Neural cell (in vitro differentiated cells): ENCODE data around the gene MAP3K14. TPM values are rescaled to one million over a fixed set of nuclear protein-coding genes. Genes with fewer than 3 reads are reported as not detected.

Experiments used
- H2AFZ ChIP-seq: fragments of 200-600, 300-800 bp; sonication (generic), shearing (Covaris generic); 2 replicates; pipeline ENCODE4 v1.6.0; 2014; ENCODE audit warnings: low read depth, mild to moderate bottlenecking, antibody characterized with exemption, low read length, moderate library complexity
- H3F3A ChIP-seq: fragments of 200-600 bp; shearing (Covaris generic); 2 replicates; pipeline ENCODE4 v1.6.1; 2016; ENCODE audit warnings: mild to moderate bottlenecking, moderate library complexity, mixed read lengths, antibody characterized with exemption, low read length; ENCODE audit not compliant: insufficient read depth, poor library complexity, severe bottlenecking
- H3K27ac ChIP-seq: fragments of 200-600, 300-800 bp; sonication (generic), shearing (Covaris generic); 2 replicates; pipeline ENCODE4 v1.5.1; 2014; ENCODE audit warnings: mild to moderate bottlenecking, low read length, moderate library complexity
- H3K27me3 ChIP-seq: fragments of 300-800, 200-600 bp; sonication (generic), shearing (Covaris generic); 2 replicates; pipeline ENCODE4 v1.6.0; 2014; ENCODE audit warnings: mild to moderate bottlenecking, low read depth, low read length, moderate library complexity; ENCODE audit not compliant: insufficient read depth
- H3K36me3 ChIP-seq: fragments of 300-800, 200-600 bp; sonication (generic), shearing (Covaris generic); 2 replicates; pipeline ENCODE4 v1.5.1; 2014; ENCODE audit warnings: mild to moderate bottlenecking, antibody characterized with exemption, low read length, moderate library complexity; ENCODE audit not compliant: insufficient read depth
- H3K4me2 ChIP-seq: fragments of 300-800, 200-600 bp; sonication (generic), shearing (Covaris generic); 2 replicates; pipeline ENCODE4 v1.6.0; 2014; ENCODE audit warnings: mild to moderate bottlenecking, low read length
- H3K4me3 ChIP-seq: fragments of 300-800, 200-600 bp; sonication (generic), shearing (Covaris generic); 2 replicates; pipeline ENCODE4 v1.5.1; 2014; ENCODE audit warnings: mild to moderate bottlenecking, low read length, moderate library complexity
- H3K79me2 ChIP-seq: fragments of 200-600 bp; shearing (Covaris generic); replicated peaks from 2 replicates; pipeline ENCODE4 v1.6.0; 2014; ENCODE audit warnings: mild to moderate bottlenecking, low read length, moderate library complexity; ENCODE audit not compliant: insufficient read depth
- H3K9ac ChIP-seq: fragments of 300-800, 200-600 bp; sonication (generic), shearing (Covaris generic); 2 replicates; pipeline ENCODE4 v1.6.1; 2016; ENCODE audit warnings: mild to moderate bottlenecking, low read length, mixed read lengths
- H3K9me2 ChIP-seq: fragments of 200-600 bp; shearing (Covaris generic); 2 replicates; pipeline ENCODE4 v1.6.1; 2016; ENCODE audit warnings: mild to moderate bottlenecking, low read length, mixed read lengths; ENCODE audit not compliant: insufficient read depth
- H3K9me3 ChIP-seq: fragments of 200-600, 300-800 bp; sonication (generic), shearing (Covaris generic); 2 replicates; pipeline ENCODE4 v1.6.1; 2016; ENCODE audit warnings: mild to moderate bottlenecking, mixed run types, low read length, moderate library complexity, mixed read lengths
- H4K20me1 ChIP-seq: fragments of 200-600 bp; shearing (Covaris generic); 2 replicates; pipeline ENCODE4 v1.6.1; 2016; ENCODE audit warnings: mild to moderate bottlenecking, mixed run types; ENCODE audit not compliant: insufficient read depth
- CTCF ChIP-seq: fragments of 450-650 bp; IDR thresholded peaks from 2 replicates; pipeline ENCODE4 v1.5.1; 2014; ENCODE audit warnings: antibody characterized with exemption, mild to moderate bottlenecking, moderate library complexity; ENCODE audit not compliant: poor library complexity, severe bottlenecking
- EP300 ChIP-seq: fragments of 450-650 bp; conservative IDR thresholded peaks from 2 replicates; pipeline ENCODE4 v1.6.1; 2014; ENCODE audit warnings: antibody characterized with exemption, mild to moderate bottlenecking, moderate library complexity; ENCODE audit not compliant: poor library complexity, severe bottlenecking
- EZH2 ChIP-seq: fragments of 200-600, 300-800 bp; shearing (Covaris generic), sonication (generic); IDR thresholded peaks from 2 replicates; pipeline ENCODE4 v1.6.1; 2014; ENCODE audit warnings: antibody characterized with exemption, low read length, borderline replicate concordance, mild to moderate bottlenecking; ENCODE audit not compliant: insufficient read depth, poor library complexity, severe bottlenecking
- MXI1 ChIP-seq: fragments of 450-650 bp; conservative IDR thresholded peaks from 2 replicates; pipeline ENCODE4 v1.6.1; 2014; ENCODE audit warnings: antibody characterized with exemption, mild to moderate bottlenecking; ENCODE audit not compliant: poor library complexity, severe bottlenecking
- POLR2AphosphoS5 ChIP-seq: IDR thresholded peaks from 2 replicates; pipeline ENCODE4 v1.6.1; 2012
- RAD21 ChIP-seq: fragments of 450-650 bp; conservative IDR thresholded peaks from 2 replicates; pipeline ENCODE4 v1.6.1; 2014; ENCODE audit warnings: antibody characterized with exemption, mild to moderate bottlenecking, moderate library complexity
- REST ChIP-seq: IDR thresholded peaks from 2 replicates; pipeline ENCODE4 v1.6.1; 2012; ENCODE audit warnings: borderline replicate concordance
- SMC3 ChIP-seq: fragments of 450-650 bp; conservative IDR thresholded peaks from 2 replicates; pipeline ENCODE4 v1.6.1; 2014; ENCODE audit warnings: antibody characterized with exemption, mild to moderate bottlenecking, moderate library complexity; ENCODE audit not compliant: poor library complexity
- TAF1 ChIP-seq: IDR thresholded peaks from 2 replicates; pipeline ENCODE4 v1.6.1; 2012; ENCODE audit warnings: low read depth
- polyA plus RNA-seq: library from polyadenylated mRNA; depleted of rRNA; stranded (reverse); fragments of >200 nt; gene quantifications from 2 replicates; pipeline ENCODE4 v1.2.3, GENCODE V29; 2014

The MAP3K14 gene
- polyA plus RNA-seq, 1 donor from 2014 or later, result 6.7 TPM

GRCh38 chr17:45292696-45293412 lies 24.0 kb downstream of the MAP3K14 start:
- H3F3A ChIP-seq, result no peaks in the 10 kb centered on the region
- TF ChIP-seq SMC3, result no peak
- TF ChIP-seq EZH2, result no peak
- TF ChIP-seq POLR2AphosphoS5, result no peak
- no peak for TF ChIP-seq RAD21
- no peak for TF ChIP-seq CTCF
- no peak for TF ChIP-seq EP300
- TF ChIP-seq MXI1, result no peak
- no peak for TF ChIP-seq REST
- no peak for TF ChIP-seq TAF1
- no peak overlapping the region for H2AFZ ChIP-seq
- H3K4me3 ChIP-seq, result no peak overlapping the region
- H4K20me1 ChIP-seq, result no peaks in the 10 kb centered on the region
- no peaks in the 10 kb centered on the region for H3K27me3 ChIP-seq
- no peaks in the 10 kb centered on the region for H3K36me3 ChIP-seq
- H3K9ac ChIP-seq, result no peak overlapping the region
- H3K79me2 ChIP-seq, result no peaks in the 10 kb centered on the region
- no peak overlapping the region for H3K27ac ChIP-seq
- H3K9me3 ChIP-seq, result no peaks in the 10 kb centered on the region
- no peaks in the 10 kb centered on the region for H3K9me2 ChIP-seq
- H3K4me2 ChIP-seq, result no peak overlapping the region

GRCh38 chr17:45291171-45291805 lies 25.5 kb downstream of the MAP3K14 start:
- H3K27me3 ChIP-seq, result no peaks in the 10 kb centered on the region
- H3K4me2 ChIP-seq, result no peak overlapping the region
- no peaks in the 10 kb centered on the region for H3K79me2 ChIP-seq
- no peaks in the 10 kb centered on the region for H3K9me2 ChIP-seq
- H3K9ac ChIP-seq, result no peak overlapping the region
- no peak overlapping the region for H3K4me3 ChIP-seq
- no peaks in the 10 kb centered on the region for H3F3A ChIP-seq
- no peak overlapping the region for H2AFZ ChIP-seq
- H3K9me3 ChIP-seq, result no peaks in the 10 kb centered on the region
- no peaks in the 10 kb centered on the region for H3K36me3 ChIP-seq
- H3K27ac ChIP-seq, result no peak overlapping the region
- H4K20me1 ChIP-seq, result no peaks in the 10 kb centered on the region
- TF ChIP-seq SMC3, result no peak
- no peak for TF ChIP-seq EP300
- no peak for TF ChIP-seq EZH2
- TF ChIP-seq CTCF, result no peak
- no peak for TF ChIP-seq POLR2AphosphoS5
- TF ChIP-seq REST, result no peak
- TF ChIP-seq TAF1, result no peak
- TF ChIP-seq MXI1, result no peak
